Transverse colon (tissue), 4 donors: ENCODE results near the gene CFAP210. TPM values are rescaled to one million over a fixed set of nuclear protein-coding genes. Genes with fewer than 3 reads are reported as not detected.

Experiments
- DNase-seq: peaks from one replicate; pipeline ENCODE4 v3.0.0-alpha.2; 2019
- H3K27ac ChIP-seq, 4 donors: fragments of 200-600 bp; sonication (generic); 2 replicates each; pipeline ENCODE4 v1.5.1; 2016 to 2018; ENCODE audit warnings: inconsistent platforms in 4 of 4
- H3K27me3 ChIP-seq: fragments of 200-600 bp; sonication (generic); 2 replicates; pipeline ENCODE4 v1.5.1; 2017; ENCODE audit warnings: inconsistent platforms
- H3K36me3 ChIP-seq, 4 donors: fragments of 200-600 bp; sonication (generic); 2 replicates each; pipeline ENCODE4 v1.5.1; 2017 to 2019; ENCODE audit warnings: inconsistent platforms in 4 of 4
- H3K4me1 ChIP-seq, 4 donors: fragments of 200-600 bp; sonication (generic); 2 replicates each; pipeline ENCODE4 v1.5.1; 2017 to 2020; ENCODE audit warnings: inconsistent platforms in 4 of 4
- H3K4me3 ChIP-seq, 4 donors: fragments of 200-600 bp; sonication (generic); 1 replicate in 1 of 4; 2 replicates in 3 of 4; pipeline versions ENCODE4 v1.5.1 to v1.6.1; 2017 to 2019; ENCODE audit warnings: inconsistent platforms in 4 of 4
- H3K9me3 ChIP-seq, 2 donors: fragments of 200-600 bp; sonication (generic); 2 replicates each; pipeline ENCODE4 v1.5.1; 2017 to 2019; ENCODE audit warnings: inconsistent platforms in 2 of 2
- CTCF ChIP-seq, 5 experiments: fragments of 200-600 bp in 3 of 5; fragments of 450-650 bp in 2 of 5; sonication (generic) in 3 of 5; IDR thresholded peaks; 1 replicate in 2 of 5; 2 replicates in 3 of 5; pipeline ENCODE4 v1.5.1; 2016 to 2017; ENCODE audit warnings: antibody characterized with exemption in 5 of 5, inconsistent platforms in 3 of 5, mild to moderate bottlenecking in 2 of 5, moderate library complexity in 1 of 5
- EP300 ChIP-seq: sonication (generic); formaldehyde crosslinking; IDR thresholded peaks from one replicate; pipeline ENCODE4 v1.6.1; 2017; ENCODE audit warnings: antibody characterized with exemption, low read depth
- POLR2A ChIP-seq: fragments of 450-650 bp; IDR thresholded peaks from one replicate; pipeline ENCODE4 v1.6.1; 2016; ENCODE audit warnings: antibody characterized with exemption, mild to moderate bottlenecking, moderate library complexity
- POLR2AphosphoS5 ChIP-seq, 3 donors: sonication (generic); formaldehyde crosslinking; IDR thresholded peaks; one replicate each; pipeline ENCODE4 v1.6.1; 2016; ENCODE audit warnings: antibody characterized with exemption in 3 of 3
- WGBS, 2 donors: methylation state at CpG; one replicate each; pipeline ENCODE4 v1.1.5; 2018; ENCODE audit warnings: low coverage in 1 of 2; 5-methylcytosine and 5-hydroxymethylcytosine counted together
- in situ Hi-C, 4 donors: fragments of 200-750 bp; cut with MboI; loops; one replicate each; pipeline versions ENCODE4 v1.15.0 to v1.15.1; 2017; ENCODE audit warnings: low sequenced_read_pairs in 3 of 4, low pct_ligation_motif_present in 1 of 4, low pct_unique_long_range_greater_than_20kb in 1 of 4
- intact Hi-C: fragments of 100-400 bp; cut with DNase I; formaldehyde crosslinking; loops from one replicate; pipeline ENCODE4 v1.15.1; 2023; ENCODE audit warnings: low total_unique reads
- total RNA-seq, 4 donors: library from RNA; depleted of rRNA; stranded (reverse); fragments of >200 nt; gene quantifications; one replicate each; pipeline ENCODE4 v1.1.0, GENCODE V29; 2016

The CFAP210 gene
- total RNA-seq, 4 donors from 2014 or later = not detected

GRCh38 chr2:169653636-169654035, 40.6 kb downstream of the CFAP210 start:
- H3K27ac ChIP-seq = no peak overlapping the region
- intact Hi-C loops (no loop called here), in situ Hi-C loops (no loop called here)
- no peaks in the 10 kb centered on the region for H3K36me3 ChIP-seq
- H3K4me1 ChIP-seq = no peaks in the 10 kb centered on the region
- no peak for DNase-seq
- no peak overlapping the region for H3K4me3 ChIP-seq
- no peak for TF ChIP-seq POLR2A
- no peak for TF ChIP-seq POLR2AphosphoS5 (IDR thresholded peaks at IDR 0.05)
- TF ChIP-seq CTCF (IDR thresholded peaks at IDR 0.05) = no peak
- no peak for TF ChIP-seq EP300
- peaks cover 13% of the 10 kb centered on the region for H3K27me3 ChIP-seq
- 78 to 80% methylated on average over 3 of the region's 3 CpGs for WGBS, 2 donors
- H3K9me3 ChIP-seq = no peaks in the 10 kb centered on the region

- Histone ChIP-seq H3K27me3 (peaks cover 13% of the 10 kb centered on the region), H3K36me3 (no peaks in the 10 kb centered on the region), H3K4me1 (no peaks in the 10 kb centered on the region), H3K27ac (no peak overlapping the region), H3K4me3 (no peak overlapping the region), H3K9me3 (no peaks in the 10 kb centered on the region)
- TF ChIP-seq CTCF (IDR thresholded peaks at IDR 0.05) (no peak), EP300 (no peak), POLR2AphosphoS5 (IDR thresholded peaks at IDR 0.05) (no peak), POLR2A (no peak)
- 56 to 61% methylated on average over 1 of the region's 1 CpG for WGBS, 2 donors
- intact Hi-C loops = no loop called here
- no peak for DNase-seq
- in situ Hi-C loops = no loop called here
Observed at GRCh38 chr2:169649278-169649677, 44.9 kb downstream of the CFAP210 start.

GRCh38 chr2:169647496-169647895, 46.7 kb downstream of the CFAP210 start:
- WGBS, 2 donors = 81 to 84% methylated on average over 2 of the region's 2 CpGs

GRCh38 chr2:169644173-169644572, 50.0 kb downstream of the CFAP210 start:
- Histone ChIP-seq H3K27me3 (no peaks in the 10 kb centered on the region), H3K4me3 (no peak overlapping the region), H3K4me1 (no peaks in the 10 kb centered on the region), H3K36me3 (no peaks in the 10 kb centered on the region), H3K27ac (no peak overlapping the region), H3K9me3 (no peaks in the 10 kb centered on the region)
- intact Hi-C loops = no loop called here
- WGBS, 2 donors = 43 to 56% methylated on average over 3 of the region's 3 CpGs
- in situ Hi-C loops = no loop called here
- DNase-seq = no peak
- TF ChIP-seq CTCF (IDR thresholded peaks at IDR 0.05) (no peak), POLR2A (no peak), EP300 (no peak)

More at GRCh38 chr2:169647496-169647895, 46.7 kb downstream of the CFAP210 start:
- H3K27ac ChIP-seq = no peak overlapping the region
- H3K36me3 ChIP-seq = no peaks in the 10 kb centered on the region
- H3K4me3 ChIP-seq = no peak overlapping the region
- no peaks in the 10 kb centered on the region for H3K9me3 ChIP-seq
- no peak for TF ChIP-seq CTCF (IDR thresholded peaks at IDR 0.05)
- no peak for TF ChIP-seq EP300
- no peak for TF ChIP-seq POLR2AphosphoS5 (IDR thresholded peaks at IDR 0.05)
- no peak for TF ChIP-seq POLR2A
- intact Hi-C loops = no loop called here
- in situ Hi-C loops = no loop called here
- H3K4me1 ChIP-seq = no peaks in the 10 kb centered on the region
- DNase-seq = no peak
- peaks cover 6% of the 10 kb centered on the region for H3K27me3 ChIP-seq
